Stomach (tissue), 4 donors: ENCODE data around the gene USP12.

Source experiments
- CTCF ChIP-seq, 7 experiments: fragments of 450-650 bp in 4 of 7; fragments of 200-600 bp in 3 of 7; sonication (generic) in 3 of 7; IDR thresholded peaks; one replicate each; pipeline ENCODE4 v1.5.1; 2016 to 2019; ENCODE audit warnings: antibody characterized with exemption in 7 of 7, control low read depth in 2 of 7, mild to moderate bottlenecking in 1 of 7
- EP300 ChIP-seq: sonication (generic); formaldehyde crosslinking; IDR thresholded peaks from one replicate; pipeline ENCODE4 v1.6.1; 2017; ENCODE audit warnings: antibody characterized with exemption
- POLR2A ChIP-seq, 4 donors: fragments of 450-650 bp; IDR thresholded peaks; one replicate each; pipeline ENCODE4 v1.6.1; 2016; ENCODE audit warnings: antibody characterized with exemption in 4 of 4, control low read depth in 2 of 4, mild to moderate bottlenecking in 1 of 4, moderate library complexity in 1 of 4
- POLR2AphosphoS5 ChIP-seq, 3 donors: sonication (generic); formaldehyde crosslinking; IDR thresholded peaks; one replicate each; pipeline ENCODE4 v1.6.1; 2016; ENCODE audit warnings: antibody characterized with exemption in 3 of 3

GRCh38 chr13:27120811-27121210 is 50.8 kb downstream of the USP12 start:
- TF ChIP-seq CTCF (IDR thresholded peaks at IDR 0.05) (no peak), POLR2A (IDR thresholded peaks at IDR 0.05) (no peak), POLR2AphosphoS5 (IDR thresholded peaks at IDR 0.05) (no peak), EP300 (no peak)
